H1 (cell line): ENCODE data around the gene TBCE. TPM values are rescaled to one million over a fixed set of nuclear protein-coding genes. Genes with fewer than 3 reads are reported as not detected.

Experiments
- CTCF ChIA-PET: fragments of 300-600 bp; sonication (Branson Sonifier 250); formaldehyde crosslinking; loops from one replicate; lab custom pipeline; 2021; ENCODE audit not compliant: partially characterized antibody; lab: Charles Lee
- POLR2A ChIA-PET: fragments of 300-600 bp; sonication (Branson Sonifier 250); formaldehyde crosslinking; loops from one replicate; lab custom pipeline; 2021; ENCODE audit warnings: inconsistent platforms; ENCODE audit not compliant: partially characterized antibody; lab: Charles Lee
- DNase-seq, 2 experiments: peaks; one replicate each; pipeline versions ENCODE4 v3.0.0 to v3.0.0-alpha.2; 2010 to 2022; ENCODE audit warnings: low spot score in 2 of 2, low read depth in 1 of 2, mixed read lengths in 1 of 2
- FAIRE-seq: peaks from 2 replicates; lab custom pipeline; 2011; peaks lifted over from hg19 to GRCh38; lab: Jason Lieb, UNC
- H2AFZ ChIP-seq: 2 replicates; pipeline ENCODE4 v1.8.1; 2012; ENCODE audit warnings: low read length, inconsistent platforms
- H2AK5ac ChIP-seq: 2 replicates; pipeline ENCODE4 v1.6.1; 2013; ENCODE audit warnings: low read depth, low read length
- H2BK120ac ChIP-seq: replicated peaks from 2 replicates; pipeline ENCODE3; 2013; ENCODE audit warnings: low read depth, low read length, inconsistent platforms
- H2BK12ac ChIP-seq: 2 replicates; pipeline ENCODE4 v1.6.1; 2013; ENCODE audit warnings: low read depth, low read length
- H2BK15ac ChIP-seq: 2 replicates; pipeline ENCODE4 v1.6.1; 2013; ENCODE audit warnings: low read length
- H2BK20ac ChIP-seq: 2 replicates; pipeline ENCODE4 v1.6.1; 2013; ENCODE audit warnings: low read length
- H2BK5ac ChIP-seq: 2 replicates; pipeline ENCODE4 v1.6.1; 2013; ENCODE audit warnings: low read depth, low read length
- H3K14ac ChIP-seq: 2 replicates; pipeline ENCODE4 v1.6.1; 2013; ENCODE audit warnings: inconsistent platforms; ENCODE audit not compliant: insufficient read length
- H3K18ac ChIP-seq: 2 replicates; pipeline ENCODE4 v1.6.1; 2013; ENCODE audit warnings: low read length; ENCODE audit errors: extremely low read depth
- H3K23ac ChIP-seq: 2 replicates; pipeline ENCODE4 v1.6.1; 2013; ENCODE audit warnings: inconsistent platforms; ENCODE audit not compliant: insufficient read length
- H3K23me2 ChIP-seq: 2 replicates; pipeline ENCODE4 v1.6.1; 2013; ENCODE audit warnings: low read depth, low read length
- H3K27ac ChIP-seq: 2 replicates; pipeline ENCODE4 v1.6.1; 2011; ENCODE audit warnings: low read depth, low read length, inconsistent platforms
- H3K27me3 ChIP-seq, 4 experiments: replicated peaks in 1 of 4; 1 replicate in 1 of 4; 2 replicates in 3 of 4; pipeline versions ENCODE4 v1.6.1 to v1.8.1; 2011 to 2013; ENCODE audit warnings: low read length in 3 of 4, mild to moderate bottlenecking in 3 of 4, inconsistent platforms in 2 of 4, mixed read lengths in 2 of 4, moderate library complexity in 1 of 4; ENCODE audit not compliant: control insufficient read depth in 3 of 4, insufficient read depth in 3 of 4; ENCODE audit errors: extremely low read depth in 1 of 4
- H3K36me3 ChIP-seq, 4 experiments: 2 replicates each; pipeline versions ENCODE4 v1.6.1 to v1.8.1; 2011 to 2013; ENCODE audit warnings: mild to moderate bottlenecking in 4 of 4, low read length in 3 of 4, moderate library complexity in 2 of 4, control low read depth in 1 of 4, inconsistent platforms in 1 of 4; ENCODE audit not compliant: insufficient read depth in 4 of 4, control insufficient read depth in 2 of 4
- H3K4ac ChIP-seq: replicated peaks from 2 replicates; pipeline ENCODE3; 2013; ENCODE audit warnings: low read length, low read depth, mixed read lengths, inconsistent platforms; ENCODE audit not compliant: insufficient read length
- H3K4me1 ChIP-seq, 4 experiments: replicated peaks in 1 of 4; 1 replicate in 1 of 4; 2 replicates in 3 of 4; pipeline versions ENCODE4 v1.6.1 to v1.8.1; 2011 to 2013; ENCODE audit warnings: low read length in 3 of 4, inconsistent platforms in 2 of 4, mixed read lengths in 1 of 4; ENCODE audit not compliant: insufficient read depth in 4 of 4, control insufficient read depth in 3 of 4
- H3K4me2 ChIP-seq, 2 experiments: 2 replicates each; pipeline versions ENCODE4 v1.6.1 to v1.8.1; 2011 to 2013; ENCODE audit warnings: low read depth in 2 of 2, low read length in 2 of 2, control low read depth in 1 of 2, inconsistent platforms in 1 of 2, mild to moderate bottlenecking in 1 of 2; ENCODE audit not compliant: insufficient read depth in 1 of 2
- H3K4me3 ChIP-seq, 4 experiments: fragments of 200-600, 300-600 bp in 1 of 4; sonication (generic), shearing (Covaris generic), sonication (Bioruptor Twin) in 1 of 4; 2 replicates each; pipeline versions ENCODE4 v1.5.1 to v1.8.1; 2011 to 2016; ENCODE audit warnings: low read length in 4 of 4, low read depth in 3 of 4, control low read depth in 2 of 4, inconsistent platforms in 2 of 4, mild to moderate bottlenecking in 2 of 4, mixed read lengths in 1 of 4, moderate library complexity in 1 of 4; ENCODE audit not compliant: insufficient read depth in 2 of 4; ENCODE audit errors: extremely low read depth in 1 of 4
- H3K56ac ChIP-seq: replicated peaks from 2 replicates; pipeline ENCODE3; 2013; ENCODE audit warnings: low read depth, mild to moderate bottlenecking, mixed read lengths, low read length, inconsistent platforms; ENCODE audit not compliant: insufficient read length
- H3K79me1 ChIP-seq: 2 replicates; pipeline ENCODE4 v1.6.1; 2013; ENCODE audit warnings: low read depth, low read length, control low read depth
- H3K79me2 ChIP-seq, 2 experiments: 2 replicates each; pipeline versions ENCODE4 v1.6.1 to v1.8.1; 2012 to 2013; ENCODE audit warnings: low read length in 2 of 2, mild to moderate bottlenecking in 2 of 2, inconsistent platforms in 1 of 2; ENCODE audit not compliant: insufficient read depth in 2 of 2, control insufficient read depth in 1 of 2
- H3K9ac ChIP-seq, 4 experiments: replicated peaks in 1 of 4; 1 replicate in 1 of 4; 2 replicates in 3 of 4; pipeline versions ENCODE4 v1.6.1 to v1.8.1; 2011 to 2013; ENCODE audit warnings: low read depth in 3 of 4, low read length in 3 of 4, control low read depth in 2 of 4, mild to moderate bottlenecking in 2 of 4, moderate library complexity in 2 of 4, inconsistent platforms in 1 of 4; ENCODE audit errors: extremely low read depth in 1 of 4
- H3K9me3 ChIP-seq, 2 experiments: 2 replicates each; pipeline versions ENCODE4 v1.6.1 to v1.8.1; 2012 to 2013; ENCODE audit warnings: mild to moderate bottlenecking in 2 of 2, moderate library complexity in 2 of 2, control low read depth in 1 of 2, inconsistent platforms in 1 of 2, low read depth in 1 of 2, low read length in 1 of 2, mixed read lengths in 1 of 2; ENCODE audit not compliant: insufficient read depth in 2 of 2
- H4K20me1 ChIP-seq, 2 experiments: replicated peaks in 1 of 2; 2 replicates each; pipeline versions ENCODE3 to v1.8.1; 2011 to 2013; ENCODE audit warnings: inconsistent platforms in 2 of 2, low read length in 2 of 2, mild to moderate bottlenecking in 1 of 2; ENCODE audit not compliant: insufficient read depth in 2 of 2, control insufficient read depth in 1 of 2
- H4K5ac ChIP-seq: 2 replicates; pipeline ENCODE4 v1.6.1; 2013; ENCODE audit warnings: low read length, low read depth, mixed read lengths, inconsistent platforms; ENCODE audit not compliant: insufficient read length
- H4K8ac ChIP-seq: 2 replicates; pipeline ENCODE4 v1.8.0; 2013; ENCODE audit warnings: mild to moderate bottlenecking, moderate library complexity, low read length, inconsistent platforms; ENCODE audit not compliant: insufficient read depth; ENCODE audit errors: extremely low read depth
- H4K91ac ChIP-seq: replicated peaks from 2 replicates; pipeline ENCODE3; 2013; ENCODE audit warnings: low read length, mixed read lengths, inconsistent platforms; ENCODE audit not compliant: insufficient read length
- ASH2L ChIP-seq: fragments of 200-600, 300-600 bp; sonication (generic); IDR thresholded peaks from one replicate; pipeline ENCODE4 v1.7.1; 2017; ENCODE audit warnings: low read length
- ATF3 ChIP-seq: IDR thresholded peaks from 2 replicates; pipeline ENCODE4 v1.6.1; 2011; ENCODE audit warnings: low read depth, mild to moderate bottlenecking, low read length; ENCODE audit not compliant: insufficient read depth
- CHD2 ChIP-seq: IDR thresholded peaks from 2 replicates; pipeline ENCODE4 v1.6.1; 2012; ENCODE audit warnings: low read length, improper control_type of control experiment
- EGR1 ChIP-seq: IDR thresholded peaks from 2 replicates; pipeline ENCODE4 v1.6.1; 2011; ENCODE audit warnings: low read depth, low read length, borderline replicate concordance
- JUND ChIP-seq: IDR thresholded peaks from 2 replicates; pipeline ENCODE4 v1.6.1; 2011; ENCODE audit warnings: mild to moderate bottlenecking, improper control_type of control experiment, low read length
- KDM4A ChIP-seq: IDR thresholded peaks from one replicate; pipeline ENCODE4 v1.7.1; 2012; ENCODE audit warnings: low read depth, mild to moderate bottlenecking, moderate library complexity, low read length, inconsistent platforms; ENCODE audit not compliant: severe bottlenecking
- PHF8 ChIP-seq: fragments of 200-600 bp; sonication (generic); conservative IDR thresholded peaks from 2 replicates; pipeline ENCODE4 v1.7.1; 2012; ENCODE audit warnings: low read depth, mild to moderate bottlenecking, inconsistent platforms, low read length, moderate library complexity
- RAD21 ChIP-seq, 2 experiments: IDR thresholded peaks in 1 of 2; conservative IDR thresholded peaks in 1 of 2; 2 replicates each; pipeline ENCODE4 v1.6.1; 2011; ENCODE audit warnings: low read depth in 2 of 2, low read length in 2 of 2, improper control_type of control experiment in 1 of 2, inconsistent platforms in 1 of 2, mild to moderate bottlenecking in 1 of 2, moderate library complexity in 1 of 2
- RNF2 ChIP-seq: fragments of 200-900, 300-1000 bp; sonication (generic); IDR thresholded peaks from 2 replicates; pipeline ENCODE4 v1.7.1; 2016; ENCODE audit warnings: borderline replicate concordance, low read depth, mild to moderate bottlenecking, antibody characterized with exemption, low read length; ENCODE audit not compliant: poor library complexity, severe bottlenecking; ENCODE audit errors: missing control alignments
- SP4 ChIP-seq: IDR thresholded peaks from 2 replicates; pipeline ENCODE4 v1.6.1; 2012; ENCODE audit warnings: low read length, inconsistent platforms
- SUZ12 ChIP-seq: fragments of 200-600 bp; sonication (generic); IDR thresholded peaks from 2 replicates; pipeline ENCODE4 v1.6.1; 2012; ENCODE audit warnings: mild to moderate bottlenecking, inconsistent platforms, low read length, moderate library complexity, mixed read lengths
- TCF12 ChIP-seq: IDR thresholded peaks from 2 replicates; pipeline ENCODE4 v1.6.1; 2011; ENCODE audit warnings: low read depth, mild to moderate bottlenecking, low read length
- TEAD4 ChIP-seq: IDR thresholded peaks from 2 replicates; pipeline ENCODE4 v1.6.1; 2012; ENCODE audit warnings: low read depth, low read length, inconsistent platforms, mixed read lengths
- WGBS, 2 experiments: shearing (Covaris generic) in 1 of 2; methylation state at CpG; one replicate each; pipeline versions ENCODE4 v1.1.6 to v1.1.7; 2013 to 2015; ENCODE audit warnings: low lambda C conversion rate in 2 of 2, mixed read lengths in 2 of 2, inconsistent platforms in 1 of 2, low coverage in 1 of 2, missing lambda C conversion rate in 1 of 2; ENCODE audit not compliant: insufficient replicate concordance in 2 of 2, insufficient coverage in 1 of 2, insufficient read length in 1 of 2; ENCODE audit errors: extremely low coverage in 1 of 2, missing lambda C conversion rate in 1 of 2; 5-methylcytosine and 5-hydroxymethylcytosine counted together
- polyA plus RNA-seq, 7 experiments: library from polyadenylated mRNA; depleted of rRNA in 3 of 7; stranded (reverse) in 5 of 7; unstranded in 2 of 7; fragments of >200 nt in 5 of 7; fragments of 200-250 nt in 2 of 7; gene quantifications; 1 replicate in 5 of 7; 2 replicates in 1 of 7; 4 replicates in 1 of 7; pipeline versions ENCODE4 v1.2.1 to v1.2.3, GENCODE V29; 2011 to 2013; ENCODE audit warnings: missing spikeins in 2 of 7, mixed read lengths in 2 of 7
- total RNA-seq: library from RNA; stranded (reverse); fragmentation: NEBNext Ultra II Directional; extraction: Animal tissue kit (Norgen Biotek cat#: 25700); gene quantifications from 2 replicates; pipeline ENCODE4 v1.2.1, GENCODE V29; 2021

Gene TBCE
- total and polyA plus RNA-seq, 2 of the 8 experiments (the other 6 are each of a cell fraction or from before 2014, with no cell fraction given) = 22.7 to 42.9 TPM

GRCh38 chr1:235404190-235404589 lies 37.0 kb downstream of the TBCE start:
- Histone ChIP-seq H2AFZ (no peak overlapping the region), H4K8ac (no peak overlapping the region), H3K36me3 (peaks cover 0 to 3% (median 0%) of the 10 kb centered on the region in 4 experiments; a peak in 1 of 8 replicates), H2BK15ac (no peak overlapping the region), H3K18ac (no peak overlapping the region), H3K79me1 (no peaks in the 10 kb centered on the region; the same call in 1 of the 2 replicates), H4K5ac (no peak overlapping the region), H3K4me1 (no peaks in the 10 kb centered on the region), H3K27me3 (no peaks in the 10 kb centered on the region), H4K91ac (no peak overlapping the region), H3K27ac (no peak overlapping the region), H2BK5ac (no peak overlapping the region), H3K4ac (no peak overlapping the region), H2BK12ac (no peak overlapping the region), H3K23ac (no peak overlapping the region), H2BK20ac (no peak overlapping the region), H3K9me3 (no peaks in the 10 kb centered on the region), H3K14ac (no peak overlapping the region), H3K4me3 (no peak overlapping the region), H3K79me2 (peaks cover 0 to 11% of the 10 kb centered on the region in 2 experiments; a peak in 2 of 4 replicates), H3K23me2 (no peaks in the 10 kb centered on the region), H3K56ac (no peak overlapping the region), H4K20me1 (peaks cover 0 to 1% of the 10 kb centered on the region in 2 experiments), H2BK120ac (no peak overlapping the region), H2AK5ac (no peak overlapping the region), H3K4me2 (no peak overlapping the region), H3K9ac (no peak overlapping the region)
- POLR2A ChIA-PET = no interaction called here
- DNase-seq = no peak
- no peak for FAIRE-seq
- WGBS, 2 experiments = 98% methylated on average over 2 of the region's 5 CpGs; no CpG with 5 or more reads in 1 of the 2 experiments
- CTCF ChIA-PET = no interaction called here
- TF ChIP-seq SP4 (no peak), ASH2L (no peak), ATF3 (no peak), SUZ12 (no peak), RAD21 (IDR thresholded peaks at IDR 0.05 in 1 of 2, conservative IDR thresholded peaks at IDR 0.05 in 1 of 2; ENCODE audit: low read depth in 2 of 2, low read length in 2 of 2) (no peak), CHD2 (no peak), TEAD4 (no peak), JUND (no peak), KDM4A (no peak), TCF12 (no peak), EGR1 (no peak), RNF2 (no peak), PHF8 (no peak)
